Liver (tissue), 9 donors: Measurements from ENCODE around the gene PROZ. TPM values are rescaled to one million over a fixed set of nuclear protein-coding genes. Genes with fewer than 3 reads are reported as not detected.

ENCODE experiments used
- DNase-seq: peaks from one replicate; pipeline ENCODE4 v3.0.0-alpha.2; 2017; ENCODE audit warnings: low spot score
- H3K27ac ChIP-seq, 2 donors: one replicate each; pipeline ENCODE4 v1.7.0; 2013; ENCODE audit warnings: inconsistent platforms in 2 of 2, low read length in 2 of 2, control low read depth in 1 of 2, low read depth in 1 of 2, mild to moderate bottlenecking in 1 of 2
- H3K27me3 ChIP-seq, 4 donors: one replicate each; pipeline versions ENCODE4 v1.6.1 to v1.7.0; 2013; ENCODE audit warnings: low read length in 3 of 4, inconsistent platforms in 1 of 4, mild to moderate bottlenecking in 1 of 4, moderate library complexity in 1 of 4; ENCODE audit not compliant: control insufficient read depth in 4 of 4, insufficient read depth in 4 of 4
- H3K36me3 ChIP-seq, 4 donors: one replicate each; pipeline versions ENCODE4 v1.6.1 to v1.7.0; 2013; ENCODE audit warnings: low read length in 3 of 4, mild to moderate bottlenecking in 3 of 4, low read depth in 1 of 4, moderate library complexity in 1 of 4; ENCODE audit not compliant: control insufficient read depth in 4 of 4, insufficient read depth in 3 of 4
- H3K4me1 ChIP-seq, 4 donors: one replicate each; pipeline versions ENCODE4 v1.6.1 to v1.7.0; 2013; ENCODE audit warnings: low read length in 3 of 4, mild to moderate bottlenecking in 3 of 4, moderate library complexity in 1 of 4; ENCODE audit not compliant: control insufficient read depth in 4 of 4, insufficient read depth in 4 of 4
- H3K4me3 ChIP-seq, 3 donors: one replicate each; pipeline versions ENCODE4 v1.6.1 to v1.7.0; 2013; ENCODE audit warnings: low read length in 3 of 3, control low read depth in 1 of 3, low read depth in 1 of 3, mild to moderate bottlenecking in 1 of 3
- H3K9ac ChIP-seq, 2 donors: one replicate each; pipeline ENCODE4 v1.7.0; 2013; ENCODE audit warnings: low read length in 2 of 2, mild to moderate bottlenecking in 2 of 2, moderate library complexity in 2 of 2, control low read depth in 1 of 2, low read depth in 1 of 2
- H3K9me3 ChIP-seq, 4 donors: one replicate each; pipeline versions ENCODE4 v1.6.1 to v1.7.0; 2013; ENCODE audit warnings: low read length in 3 of 4; ENCODE audit not compliant: control insufficient read depth in 4 of 4
- EGR1 ChIP-seq, 2 donors: IDR thresholded peaks; 2 replicates each; pipeline ENCODE4 v1.6.1; 2016 to 2018; ENCODE audit warnings: antibody characterized with exemption in 2 of 2, low read depth in 2 of 2
- FOXA1 ChIP-seq: IDR thresholded peaks from 2 replicates; pipeline ENCODE4 v1.6.1; 2016; ENCODE audit warnings: antibody characterized with exemption
- FOXA2 ChIP-seq: IDR thresholded peaks from 2 replicates; pipeline ENCODE4 v1.6.1; 2016; ENCODE audit warnings: antibody characterized with exemption
- HNF4A ChIP-seq, 2 donors: conservative IDR thresholded peaks; 2 replicates each; pipeline ENCODE4 v1.6.1; 2016; ENCODE audit warnings: antibody characterized with exemption in 2 of 2, mild to moderate bottlenecking in 2 of 2
- HNF4G ChIP-seq: IDR thresholded peaks from 2 replicates; pipeline ENCODE4 v1.6.1; 2016; ENCODE audit warnings: antibody characterized with exemption
- JUND ChIP-seq, 2 donors: IDR thresholded peaks; 2 replicates each; pipeline ENCODE4 v1.6.1; 2016; ENCODE audit warnings: antibody characterized with exemption in 2 of 2
- RAD21 ChIP-seq, 2 donors: IDR thresholded peaks; 2 replicates each; pipeline ENCODE4 v1.6.1; 2016; ENCODE audit warnings: antibody characterized with exemption in 2 of 2, mild to moderate bottlenecking in 2 of 2
- TAF1 ChIP-seq: conservative IDR thresholded peaks from 2 replicates; pipeline ENCODE4 v1.6.1; 2016; ENCODE audit warnings: antibody characterized with exemption, mild to moderate bottlenecking
- WGBS: extraction: QIAGEN DNeasy Blood & Tissue Kit; methylation state at CpG from one replicate; pipeline ENCODE4 v1.1.7; 2013; 5-methylcytosine and 5-hydroxymethylcytosine counted together
- polyA plus RNA-seq, 2 donors: library from polyadenylated mRNA; stranded (reverse) in 1 of 2; unstranded in 1 of 2; fragments of 200-250 nt in 1 of 2; fragments of >200 nt in 1 of 2; fragmentation: Nextera tagmentation in 1 of 2; extraction: Ambion mirVana in 1 of 2; gene quantifications; one replicate each; pipeline versions ENCODE4 v1.2.1 to v1.2.3, GENCODE V29; 2013 to 2015
- total RNA-seq, 2 donors: library from RNA; depleted of rRNA; stranded (reverse); fragments of >200 nt; gene quantifications; one replicate each; pipeline ENCODE4 v1.2.3, GENCODE V29; 2014
- TF ChIP-seq, protein P1 (sequence below): IDR thresholded peaks from 2 replicates; pipeline ENCODE4 v1.6.1; 2016; ENCODE audit warnings: antibody characterized with exemption, mild to moderate bottlenecking
- TF ChIP-seq, protein P2 (sequence below): fragments of 150-350 bp; IDR thresholded peaks from 2 replicates; pipeline ENCODE4 v1.5.1; 2017; ENCODE audit warnings: improper control_type of control experiment, low read depth, low read length; ENCODE audit not compliant: missing input control
- TF ChIP-seq, protein P3 (sequence below): IDR thresholded peaks from 2 replicates; pipeline ENCODE4 v1.6.1; 2016; ENCODE audit warnings: antibody characterized with exemption
- TF ChIP-seq, protein P4 (sequence below): IDR thresholded peaks from 2 replicates; pipeline ENCODE4 v1.6.1; 2016; ENCODE audit warnings: antibody characterized with exemption
- donor health status: healthy.
- donor health status: healthy.
- donor health status: healthy.
- donor health status: healthy.
- donor health status: healthy.

The PROZ gene
- total and polyA plus RNA-seq, 4 donors = 10.6 to 40.7 (median 30.3) TPM

DNA sequence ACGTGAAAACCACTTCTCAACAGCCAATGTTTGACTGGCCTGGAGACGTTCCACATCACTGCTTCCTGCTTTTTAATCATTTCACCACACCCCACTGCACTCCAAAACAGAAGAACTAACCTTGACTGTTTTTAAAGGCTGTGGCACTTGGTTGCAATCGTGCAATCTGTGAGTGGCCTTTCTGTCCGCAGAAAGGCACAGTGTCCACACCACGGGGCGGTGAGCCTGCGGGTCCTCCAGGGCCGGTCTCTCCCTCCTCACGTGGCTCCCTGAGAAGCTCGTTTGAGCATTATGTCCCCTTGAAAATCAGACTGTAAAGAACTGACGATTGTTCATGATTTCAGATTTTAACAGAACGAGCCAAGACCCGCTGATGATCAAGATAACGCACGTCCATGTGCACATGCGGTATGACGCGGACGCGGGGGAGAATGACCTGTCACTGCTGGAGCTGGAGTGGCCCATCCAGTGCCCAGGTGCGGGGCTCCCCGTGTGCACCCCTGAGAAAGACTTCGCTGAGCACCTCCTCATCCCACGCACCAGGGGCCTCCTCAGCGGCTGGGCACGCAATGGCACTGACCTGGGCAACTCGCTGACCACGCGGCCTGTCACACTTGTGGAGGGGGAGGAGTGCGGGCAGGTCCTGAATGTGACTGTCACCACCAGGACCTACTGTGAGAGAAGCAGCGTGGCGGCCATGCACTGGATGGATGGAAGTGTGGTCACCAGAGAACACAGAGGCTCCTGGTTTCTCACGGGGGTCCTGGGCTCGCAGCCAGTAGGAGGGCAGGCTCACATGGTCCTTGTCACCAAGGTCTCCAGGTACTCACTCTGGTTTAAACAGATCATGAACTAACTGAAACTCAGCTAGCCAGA, 13.0 kb downstream of the PROZ start:
- TF ChIP-seq HNF4A (conservative IDR thresholded peaks at IDR 0.05) (no peak), EGR1 (IDR thresholded peaks at IDR 0.05; ENCODE audit: low read depth in 2 of 2) (no peak), FOXA2 (no peak), RAD21 (IDR thresholded peaks at IDR 0.05) (no peak)
- TF ChIP-seq, protein P1, sequence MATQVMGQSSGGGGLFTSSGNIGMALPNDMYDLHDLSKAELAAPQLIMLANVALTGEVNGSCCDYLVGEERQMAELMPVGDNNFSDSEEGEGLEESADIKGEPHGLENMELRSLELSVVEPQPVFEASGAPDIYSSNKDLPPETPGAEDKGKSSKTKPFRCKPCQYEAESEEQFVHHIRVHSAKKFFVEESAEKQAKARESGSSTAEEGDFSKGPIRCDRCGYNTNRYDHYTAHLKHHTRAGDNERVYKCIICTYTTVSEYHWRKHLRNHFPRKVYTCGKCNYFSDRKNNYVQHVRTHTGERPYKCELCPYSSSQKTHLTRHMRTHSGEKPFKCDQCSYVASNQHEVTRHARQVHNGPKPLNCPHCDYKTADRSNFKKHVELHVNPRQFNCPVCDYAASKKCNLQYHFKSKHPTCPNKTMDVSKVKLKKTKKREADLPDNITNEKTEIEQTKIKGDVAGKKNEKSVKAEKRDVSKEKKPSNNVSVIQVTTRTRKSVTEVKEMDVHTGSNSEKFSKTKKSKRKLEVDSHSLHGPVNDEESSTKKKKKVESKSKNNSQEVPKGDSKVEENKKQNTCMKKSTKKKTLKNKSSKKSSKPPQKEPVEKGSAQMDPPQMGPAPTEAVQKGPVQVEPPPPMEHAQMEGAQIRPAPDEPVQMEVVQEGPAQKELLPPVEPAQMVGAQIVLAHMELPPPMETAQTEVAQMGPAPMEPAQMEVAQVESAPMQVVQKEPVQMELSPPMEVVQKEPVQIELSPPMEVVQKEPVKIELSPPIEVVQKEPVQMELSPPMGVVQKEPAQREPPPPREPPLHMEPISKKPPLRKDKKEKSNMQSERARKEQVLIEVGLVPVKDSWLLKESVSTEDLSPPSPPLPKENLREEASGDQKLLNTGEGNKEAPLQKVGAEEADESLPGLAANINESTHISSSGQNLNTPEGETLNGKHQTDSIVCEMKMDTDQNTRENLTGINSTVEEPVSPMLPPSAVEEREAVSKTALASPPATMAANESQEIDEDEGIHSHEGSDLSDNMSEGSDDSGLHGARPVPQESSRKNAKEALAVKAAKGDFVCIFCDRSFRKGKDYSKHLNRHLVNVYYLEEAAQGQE = no peak
- TF ChIP-seq, protein P2, sequence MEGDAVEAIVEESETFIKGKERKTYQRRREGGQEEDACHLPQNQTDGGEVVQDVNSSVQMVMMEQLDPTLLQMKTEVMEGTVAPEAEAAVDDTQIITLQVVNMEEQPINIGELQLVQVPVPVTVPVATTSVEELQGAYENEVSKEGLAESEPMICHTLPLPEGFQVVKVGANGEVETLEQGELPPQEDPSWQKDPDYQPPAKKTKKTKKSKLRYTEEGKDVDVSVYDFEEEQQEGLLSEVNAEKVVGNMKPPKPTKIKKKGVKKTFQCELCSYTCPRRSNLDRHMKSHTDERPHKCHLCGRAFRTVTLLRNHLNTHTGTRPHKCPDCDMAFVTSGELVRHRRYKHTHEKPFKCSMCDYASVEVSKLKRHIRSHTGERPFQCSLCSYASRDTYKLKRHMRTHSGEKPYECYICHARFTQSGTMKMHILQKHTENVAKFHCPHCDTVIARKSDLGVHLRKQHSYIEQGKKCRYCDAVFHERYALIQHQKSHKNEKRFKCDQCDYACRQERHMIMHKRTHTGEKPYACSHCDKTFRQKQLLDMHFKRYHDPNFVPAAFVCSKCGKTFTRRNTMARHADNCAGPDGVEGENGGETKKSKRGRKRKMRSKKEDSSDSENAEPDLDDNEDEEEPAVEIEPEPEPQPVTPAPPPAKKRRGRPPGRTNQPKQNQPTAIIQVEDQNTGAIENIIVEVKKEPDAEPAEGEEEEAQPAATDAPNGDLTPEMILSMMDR = no peak
- TF ChIP-seq, protein P3, sequence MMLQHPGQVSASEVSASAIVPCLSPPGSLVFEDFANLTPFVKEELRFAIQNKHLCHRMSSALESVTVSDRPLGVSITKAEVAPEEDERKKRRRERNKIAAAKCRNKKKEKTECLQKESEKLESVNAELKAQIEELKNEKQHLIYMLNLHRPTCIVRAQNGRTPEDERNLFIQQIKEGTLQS = no peak
- H3K36me3 ChIP-seq = peaks cover 12 to 55% (median 28%) of the 10 kb centered on the region in 4 donors
- no peak for DNase-seq

DNA sequence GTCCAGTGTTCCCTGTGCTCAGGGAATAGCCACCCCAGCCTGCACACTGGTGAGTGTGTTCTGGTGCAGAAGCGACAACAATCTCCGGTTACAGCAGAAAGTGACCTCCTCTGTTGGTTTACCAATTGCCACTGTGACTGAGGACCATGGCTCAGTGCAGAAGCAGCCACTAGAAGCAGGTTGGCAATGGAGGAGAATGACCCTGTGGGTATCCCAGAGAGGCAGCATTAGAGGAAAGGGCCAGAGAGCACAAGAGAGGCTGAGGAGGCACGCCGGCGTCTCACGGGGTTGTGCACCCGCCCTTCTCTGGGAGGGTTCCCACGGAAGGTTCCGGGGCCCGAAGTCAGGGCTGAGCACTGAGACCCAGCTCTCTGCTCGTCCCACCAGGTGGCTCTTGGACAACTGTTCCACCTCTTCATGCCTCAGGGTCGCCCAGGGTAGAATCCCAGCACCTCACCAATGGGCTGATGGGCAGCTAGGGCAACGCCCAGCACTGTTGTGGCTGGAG, 14.0 kb downstream of the PROZ start:
- TF ChIP-seq, protein P2 = no peak
- no peak for TF ChIP-seq FOXA1
- TF ChIP-seq, protein P3 = no peak
- no peak for TF ChIP-seq HNF4G
- TF ChIP-seq TAF1 = no peak
- TF ChIP-seq, protein P4, sequence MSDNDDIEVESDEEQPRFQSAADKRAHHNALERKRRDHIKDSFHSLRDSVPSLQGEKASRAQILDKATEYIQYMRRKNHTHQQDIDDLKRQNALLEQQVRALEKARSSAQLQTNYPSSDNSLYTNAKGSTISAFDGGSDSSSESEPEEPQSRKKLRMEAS = no peak
- no peak for TF ChIP-seq JUND (IDR thresholded peaks at IDR 0.05)
- WGBS = 97% methylated on average over 13 of the region's 13 CpGs
- Histone ChIP-seq H3K27me3 (no peaks in the 10 kb centered on the region), H3K36me3 (peaks cover 12 to 56% (median 28%) of the 10 kb centered on the region in 4 donors), H3K4me1 (peaks cover 0 to 6% (median 3%) of the 10 kb centered on the region in 4 donors), H3K9me3 (no peaks in the 10 kb centered on the region), H3K27ac (no peak overlapping the region), H3K4me3 (no peak overlapping the region), H3K9ac (no peak overlapping the region)
- no peak for DNase-seq

More for the DNA sequence above, 13.0 kb downstream of the PROZ start:
- no peaks in the 10 kb centered on the region for H3K9me3 ChIP-seq
- peaks cover 0 to 6% (median 3%) of the 10 kb centered on the region in 4 donors for H3K4me1 ChIP-seq
- WGBS = 94% methylated on average over 34 of the region's 34 CpGs
- no peaks in the 10 kb centered on the region for H3K27me3 ChIP-seq
- H3K27ac ChIP-seq = no peak overlapping the region
- H3K4me3 ChIP-seq = no peak overlapping the region
- no peak overlapping the region for H3K9ac ChIP-seq
